Liver (tissue), 3 donors: ENCODE measurements around the gene PPP2R2D.

ENCODE experiments used
- ATF3 ChIP-seq: IDR thresholded peaks from 2 replicates; pipeline ENCODE4 v1.6.1; 2016; ENCODE audit warnings: antibody characterized with exemption
- CTCF ChIP-seq: fragments of 150-350 bp; IDR thresholded peaks from 2 replicates; pipeline ENCODE4 v1.5.1; 2017; ENCODE audit warnings: improper control_type of control experiment, low read depth, low read length; ENCODE audit not compliant: missing input control
- EGR1 ChIP-seq, 2 donors: IDR thresholded peaks; 2 replicates each; pipeline ENCODE4 v1.6.1; 2016 to 2018; ENCODE audit warnings: antibody characterized with exemption in 2 of 2, low read depth in 2 of 2
- GABPA ChIP-seq, 2 donors: IDR thresholded peaks in 1 of 2; conservative IDR thresholded peaks in 1 of 2; 2 replicates each; pipeline ENCODE4 v1.6.1; 2016; ENCODE audit warnings: antibody characterized with exemption in 2 of 2, mild to moderate bottlenecking in 1 of 2, moderate library complexity in 1 of 2
- NR2F2 ChIP-seq: IDR thresholded peaks from 2 replicates; pipeline ENCODE4 v1.6.1; 2016; ENCODE audit warnings: antibody characterized with exemption
- REST ChIP-seq: IDR thresholded peaks from 2 replicates; pipeline ENCODE4 v1.6.1; 2016; ENCODE audit warnings: antibody characterized with exemption, mild to moderate bottlenecking
- RXRA ChIP-seq, 2 donors: IDR thresholded peaks; 2 replicates each; pipeline ENCODE4 v1.6.1; 2017 to 2018; ENCODE audit warnings: antibody characterized with exemption in 2 of 2, mild to moderate bottlenecking in 1 of 2
- TAF1 ChIP-seq: conservative IDR thresholded peaks from 2 replicates; pipeline ENCODE4 v1.6.1; 2016; ENCODE audit warnings: antibody characterized with exemption, mild to moderate bottlenecking
- YY1 ChIP-seq: IDR thresholded peaks from 2 replicates; pipeline ENCODE4 v1.6.1; 2016; ENCODE audit warnings: antibody characterized with exemption, mild to moderate bottlenecking
- donor health status: healthy.
- donor health status: healthy.

GRCh38 chr10:131928248-131929095 lies 27.7 kb downstream of the PPP2R2D start:
- TF ChIP-seq CTCF = no peak
- TF ChIP-seq RXRA (IDR thresholded peaks at IDR 0.05) = no peak
- no peak for TF ChIP-seq GABPA (IDR thresholded peaks at IDR 0.05 in 1 of 2, conservative IDR thresholded peaks at IDR 0.05 in 1 of 2)
- TF ChIP-seq YY1 = no peak
- TF ChIP-seq ATF3 = no peak
- no peak for TF ChIP-seq TAF1
- TF ChIP-seq REST = no peak
- no peak for TF ChIP-seq NR2F2
- TF ChIP-seq EGR1 (IDR thresholded peaks at IDR 0.05; ENCODE audit: low read depth in 2 of 2) = no peak
